ENCODE measurements around the gene CACNB4. TPM values are rescaled to one million over a fixed set of nuclear protein-coding genes. Genes with fewer than 3 reads are reported as not detected.

The CACNB4 gene
- total RNA-seq, 1 donor from 2014 or later: 7.8 TPM

DNA sequence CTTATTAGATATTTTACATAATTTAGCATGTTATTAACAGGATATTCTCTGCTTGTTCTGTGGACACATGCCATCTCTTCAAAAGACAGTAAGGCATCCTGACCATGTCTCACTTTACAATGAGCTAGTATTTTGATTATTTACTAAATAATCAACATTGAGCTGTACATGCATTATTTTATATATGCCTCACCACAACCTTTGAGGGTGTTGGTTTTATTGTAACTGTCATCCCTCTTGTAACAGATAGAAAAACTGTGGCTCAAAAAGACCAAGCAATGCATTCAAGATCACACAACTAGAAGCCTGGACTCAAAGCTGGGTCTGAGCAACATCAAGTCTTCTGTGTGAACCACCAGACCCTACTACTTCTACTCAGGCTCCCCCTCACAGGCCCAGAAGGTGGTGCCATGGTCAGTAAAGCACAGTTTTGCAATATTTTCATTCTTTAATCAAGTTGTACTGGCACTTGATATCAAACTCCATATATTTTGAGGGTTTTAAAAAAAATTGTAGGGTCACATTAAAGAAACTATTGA is 165.5 kb downstream of the CACNB4 start:
- Histone ChIP-seq H3K36me3 (ENCODE audit: control insufficient read depth in 3 of 3, insufficient read depth in 3 of 3, low read length in 3 of 3) (no peaks in the 10 kb centered on the region), H3K9ac (ENCODE audit: low read depth in 1 of 3, low read length in 3 of 3) (no peak overlapping the region), H3K27me3 (ENCODE audit: control insufficient read depth in 3 of 3, insufficient read depth in 3 of 3, low read length in 3 of 3) (no peaks in the 10 kb centered on the region), H3K9me3 (ENCODE audit: control insufficient read depth in 3 of 3, low read length in 3 of 3) (no peaks in the 10 kb centered on the region), H3K27ac (ENCODE audit: low read depth, low read length) (no peak overlapping the region), H3K4me1 (ENCODE audit: control insufficient read depth in 3 of 3, insufficient read depth in 3 of 3, low read length in 3 of 3) (peaks cover 6 to 13% (median 11%) of the 10 kb centered on the region in 3 donors), H3K4me3 (ENCODE audit: low read length in 3 of 3) (no peak overlapping the region)

DNA sequence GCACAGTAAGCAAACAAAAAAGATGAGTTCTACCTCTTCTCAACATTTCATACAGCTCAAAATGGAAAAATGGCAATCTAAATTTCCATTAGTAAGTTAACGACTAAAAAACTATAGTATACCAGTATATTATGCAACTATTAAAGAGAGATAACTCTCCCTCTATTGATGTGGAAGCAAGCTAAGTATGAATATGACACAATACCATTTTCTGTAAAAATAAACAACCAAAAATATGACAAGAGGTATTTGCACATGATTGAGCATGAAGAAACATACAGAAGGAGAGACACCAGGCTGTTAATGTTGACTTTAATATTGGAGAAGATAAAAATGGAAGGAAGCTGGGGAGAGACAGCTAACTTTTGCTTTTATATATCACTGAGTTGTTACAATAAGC is 167.1 kb downstream of the CACNB4 start:
- Histone ChIP-seq H3K9ac (ENCODE audit: low read depth in 1 of 3, low read length in 3 of 3) (no peak overlapping the region), H3K27me3 (ENCODE audit: control insufficient read depth in 3 of 3, insufficient read depth in 3 of 3, low read length in 3 of 3) (no peaks in the 10 kb centered on the region), H3K9me3 (ENCODE audit: control insufficient read depth in 3 of 3, low read length in 3 of 3) (no peaks in the 10 kb centered on the region), H3K27ac (ENCODE audit: low read depth, low read length) (no peak overlapping the region), H3K4me3 (ENCODE audit: low read length in 3 of 3) (no peak overlapping the region), H3K36me3 (ENCODE audit: control insufficient read depth in 3 of 3, insufficient read depth in 3 of 3, low read length in 3 of 3) (no peaks in the 10 kb centered on the region), H3K4me1 (ENCODE audit: control insufficient read depth in 3 of 3, insufficient read depth in 3 of 3, low read length in 3 of 3) (peaks cover 6 to 13% (median 11%) of the 10 kb centered on the region in 3 donors)

DNA sequence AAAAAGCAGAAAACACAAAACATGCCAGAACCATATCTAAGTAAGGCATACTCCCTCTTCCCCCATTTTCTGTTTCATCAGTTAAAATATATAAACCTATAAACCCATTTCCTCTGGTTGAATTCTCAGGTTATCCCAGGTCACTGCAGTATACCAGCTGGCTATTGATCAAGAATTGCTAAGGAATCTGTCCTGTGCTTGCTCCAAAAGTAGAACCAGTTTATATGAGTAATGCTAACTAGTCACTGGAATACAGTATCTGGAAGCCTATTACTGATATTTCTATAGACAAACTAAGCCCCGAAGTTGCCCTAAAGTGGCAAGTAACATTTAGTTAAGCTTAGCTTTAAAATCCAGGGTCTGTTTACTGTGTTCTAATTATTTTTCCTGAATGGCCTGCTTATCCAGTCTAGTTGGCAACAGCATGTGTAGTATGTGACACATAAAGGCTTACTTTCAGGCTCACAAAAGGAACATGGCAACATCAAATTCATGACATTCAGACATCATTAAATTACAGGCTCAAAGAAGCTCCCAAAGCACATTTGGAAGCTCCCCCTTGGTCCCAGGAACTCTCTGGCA is 167.7 kb downstream of the CACNB4 start:
- Histone ChIP-seq H3K27me3 (ENCODE audit: control insufficient read depth in 3 of 3, insufficient read depth in 3 of 3, low read length in 3 of 3) (no peaks in the 10 kb centered on the region), H3K4me3 (ENCODE audit: low read length in 3 of 3) (no peak overlapping the region), H3K4me1 (ENCODE audit: control insufficient read depth in 3 of 3, insufficient read depth in 3 of 3, low read length in 3 of 3) (peaks cover 6 to 9% (median 9%) of the 10 kb centered on the region in 3 donors), H3K36me3 (ENCODE audit: control insufficient read depth in 3 of 3, insufficient read depth in 3 of 3, low read length in 3 of 3) (no peaks in the 10 kb centered on the region), H3K27ac (ENCODE audit: low read depth, low read length) (no peak overlapping the region), H3K9me3 (ENCODE audit: control insufficient read depth in 3 of 3, low read length in 3 of 3) (no peaks in the 10 kb centered on the region), H3K9ac (ENCODE audit: low read depth in 1 of 3, low read length in 3 of 3) (no peak overlapping the region)

DNA sequence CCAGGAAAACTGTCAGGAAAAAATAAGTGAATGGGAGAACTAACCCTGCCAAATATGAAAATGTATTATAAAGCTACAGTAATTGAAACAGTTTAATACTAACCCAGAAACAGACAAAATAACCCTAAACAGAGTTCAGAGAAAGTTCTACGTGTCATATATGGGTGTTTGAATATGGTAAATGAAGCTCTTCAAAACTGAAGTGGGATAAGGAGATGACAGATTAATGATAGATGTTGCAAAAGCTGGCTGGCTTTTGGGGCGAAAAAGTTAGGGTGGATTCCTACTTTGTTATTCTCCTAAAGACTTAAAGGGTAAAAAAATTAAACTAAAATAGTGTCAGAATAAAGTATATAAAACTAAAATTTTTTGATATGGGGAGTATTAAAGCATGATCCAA is 168.8 kb downstream of the CACNB4 start:
- Histone ChIP-seq H3K27ac (ENCODE audit: low read depth, low read length) (no peak overlapping the region), H3K36me3 (ENCODE audit: control insufficient read depth in 3 of 3, insufficient read depth in 3 of 3, low read length in 3 of 3) (no peaks in the 10 kb centered on the region), H3K9me3 (ENCODE audit: control insufficient read depth in 3 of 3, low read length in 3 of 3) (no peaks in the 10 kb centered on the region), H3K4me1 (ENCODE audit: control insufficient read depth in 3 of 3, insufficient read depth in 3 of 3, low read length in 3 of 3) (peaks cover 6 to 9% (median 7%) of the 10 kb centered on the region in 3 donors), H3K4me3 (ENCODE audit: low read length in 3 of 3) (no peak overlapping the region), H3K9ac (ENCODE audit: low read depth in 1 of 3, low read length in 3 of 3) (no peak overlapping the region), H3K27me3 (ENCODE audit: control insufficient read depth in 3 of 3, insufficient read depth in 3 of 3, low read length in 3 of 3) (no peaks in the 10 kb centered on the region)

DNA sequence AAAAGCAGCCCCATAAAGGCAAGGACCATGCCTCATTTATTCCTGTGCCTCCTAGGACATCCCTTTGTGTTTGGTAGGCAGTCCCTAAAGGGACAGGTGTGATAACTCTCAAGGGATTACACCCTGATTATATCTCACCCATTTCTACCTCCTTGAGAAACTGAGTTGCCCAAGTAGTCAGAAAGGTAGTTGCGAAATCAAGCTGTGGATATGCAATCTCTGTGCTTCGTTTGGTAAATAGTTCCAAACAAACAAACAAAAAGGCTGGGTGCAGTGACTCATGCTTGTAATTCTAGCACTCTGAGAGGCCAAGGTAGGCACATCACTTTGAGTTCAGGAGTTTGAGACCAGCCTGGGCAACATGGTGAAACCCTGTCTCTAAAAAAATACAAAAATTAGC is 170.5 kb downstream of the CACNB4 start:
- Histone ChIP-seq H3K27me3 (ENCODE audit: control insufficient read depth in 3 of 3, insufficient read depth in 3 of 3, low read length in 3 of 3) (no peaks in the 10 kb centered on the region), H3K27ac (ENCODE audit: low read depth, low read length) (no peak overlapping the region), H3K4me1 (ENCODE audit: control insufficient read depth in 3 of 3, insufficient read depth in 3 of 3, low read length in 3 of 3) (peaks cover 7 to 9% (median 7%) of the 10 kb centered on the region in 3 donors), H3K9me3 (ENCODE audit: control insufficient read depth in 3 of 3, low read length in 3 of 3) (no peaks in the 10 kb centered on the region), H3K9ac (ENCODE audit: low read depth in 1 of 3, low read length in 3 of 3) (no peak overlapping the region), H3K36me3 (ENCODE audit: control insufficient read depth in 3 of 3, insufficient read depth in 3 of 3, low read length in 3 of 3) (no peaks in the 10 kb centered on the region), H3K4me3 (ENCODE audit: low read length in 3 of 3) (no peak overlapping the region)

DNA sequence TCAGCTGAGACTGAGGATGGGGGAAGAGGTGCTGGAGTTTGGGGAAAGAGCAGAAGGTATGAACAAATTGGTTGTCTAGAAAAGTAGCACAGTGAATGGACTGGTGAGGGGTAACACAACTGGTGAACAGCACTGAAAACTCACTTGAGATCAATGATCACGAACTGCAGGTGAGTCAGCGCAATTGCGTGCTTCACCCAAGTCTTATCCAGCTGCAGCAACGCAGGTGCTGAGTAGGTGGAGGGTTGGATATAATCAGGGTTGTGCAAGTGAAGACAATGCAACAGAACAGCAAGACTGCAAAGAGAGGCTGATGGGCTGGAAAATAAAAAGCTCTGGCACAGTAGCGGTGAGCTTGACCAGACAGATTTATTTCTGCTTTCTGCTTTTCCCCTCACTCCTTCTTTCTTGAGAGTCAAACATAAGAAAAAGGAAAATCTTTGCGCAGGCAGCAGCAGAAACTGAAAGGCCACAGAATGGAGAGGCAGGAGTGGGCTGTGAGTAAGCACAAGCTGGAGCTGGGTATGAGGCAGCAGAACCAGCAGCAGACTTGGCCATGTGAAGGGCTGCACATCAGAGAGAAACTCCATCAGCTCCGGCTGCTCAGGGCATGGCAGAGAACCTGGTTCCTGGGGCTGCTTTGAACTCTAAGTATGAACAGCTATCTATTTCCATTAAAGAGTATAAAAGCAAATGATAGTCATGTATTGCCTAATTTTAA is 171.2 kb downstream of the CACNB4 start:
- no peak overlapping the region for H3K4me3 ChIP-seq (ENCODE audit: low read length in 3 of 3)
- peaks cover 14 to 17% (median 14%) of the 10 kb centered on the region in 3 donors for H3K4me1 ChIP-seq (ENCODE audit: control insufficient read depth in 3 of 3, insufficient read depth in 3 of 3, low read length in 3 of 3)
- no peaks in the 10 kb centered on the region for H3K36me3 ChIP-seq (ENCODE audit: control insufficient read depth in 3 of 3, insufficient read depth in 3 of 3, low read length in 3 of 3)
- H3K27ac ChIP-seq (ENCODE audit: low read depth, low read length): no peak overlapping the region
- H3K9me3 ChIP-seq (ENCODE audit: control insufficient read depth in 3 of 3, low read length in 3 of 3): no peaks in the 10 kb centered on the region
- H3K9ac ChIP-seq (ENCODE audit: low read depth in 1 of 3, low read length in 3 of 3): no peak overlapping the region
- no peaks in the 10 kb centered on the region for H3K27me3 ChIP-seq (ENCODE audit: control insufficient read depth in 3 of 3, insufficient read depth in 3 of 3, low read length in 3 of 3)

DNA sequence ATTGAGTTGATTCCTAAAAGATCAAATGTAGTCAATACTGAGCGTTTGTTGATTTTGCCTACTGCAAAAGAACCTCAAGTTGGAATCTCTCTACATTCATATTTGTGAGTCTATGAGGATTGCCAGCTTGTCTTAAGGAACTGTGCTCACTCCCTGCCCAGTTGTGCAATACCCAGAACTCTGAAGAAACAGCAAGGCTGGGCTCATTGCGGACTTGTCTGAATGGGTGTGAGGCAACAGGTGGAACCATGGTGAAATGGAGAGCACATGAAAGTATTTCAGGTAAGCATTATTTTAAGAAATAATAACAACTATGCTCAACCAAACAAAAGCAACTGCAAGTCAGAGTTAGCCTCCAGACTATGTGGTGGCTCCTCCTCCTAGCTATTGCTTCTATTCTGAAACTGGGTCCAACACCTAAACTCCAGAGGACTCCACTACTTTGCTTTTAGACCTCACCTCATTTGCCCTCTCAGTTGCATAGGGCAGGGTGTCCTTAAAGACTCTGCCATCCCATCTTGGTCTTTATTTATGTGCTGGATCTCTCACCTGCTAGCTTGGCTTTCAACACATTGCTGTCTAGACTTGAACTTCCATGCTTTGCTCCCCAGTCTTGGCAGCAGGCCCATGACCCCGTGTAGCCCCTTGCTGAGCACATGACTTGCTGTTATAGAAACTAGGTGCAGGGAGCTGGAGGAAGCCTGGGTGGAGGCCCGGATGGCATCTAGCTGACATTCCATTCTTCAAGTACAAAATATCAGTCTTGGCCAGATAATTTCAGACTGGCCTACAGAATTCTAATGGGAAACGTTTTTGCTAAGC is 175.8 kb downstream of the CACNB4 start:
- Histone ChIP-seq H3K9me3 (ENCODE audit: control insufficient read depth in 3 of 3, low read length in 3 of 3) (no peaks in the 10 kb centered on the region), H3K36me3 (ENCODE audit: control insufficient read depth in 3 of 3, insufficient read depth in 3 of 3, low read length in 3 of 3) (no peaks in the 10 kb centered on the region), H3K4me1 (ENCODE audit: control insufficient read depth in 3 of 3, insufficient read depth in 3 of 3, low read length in 3 of 3) (peaks cover 8 to 11% (median 11%) of the 10 kb centered on the region in 3 donors), H3K27ac (ENCODE audit: low read depth, low read length) (peak overlapping the region; percentile 41), H3K9ac (ENCODE audit: low read depth in 1 of 3, low read length in 3 of 3) (no peak overlapping the region), H3K27me3 (ENCODE audit: control insufficient read depth in 3 of 3, insufficient read depth in 3 of 3, low read length in 3 of 3) (no peaks in the 10 kb centered on the region), H3K4me3 (ENCODE audit: low read length in 3 of 3) (peak overlapping the region in 2 of 3 donors; percentile 14 to 15)

DNA sequence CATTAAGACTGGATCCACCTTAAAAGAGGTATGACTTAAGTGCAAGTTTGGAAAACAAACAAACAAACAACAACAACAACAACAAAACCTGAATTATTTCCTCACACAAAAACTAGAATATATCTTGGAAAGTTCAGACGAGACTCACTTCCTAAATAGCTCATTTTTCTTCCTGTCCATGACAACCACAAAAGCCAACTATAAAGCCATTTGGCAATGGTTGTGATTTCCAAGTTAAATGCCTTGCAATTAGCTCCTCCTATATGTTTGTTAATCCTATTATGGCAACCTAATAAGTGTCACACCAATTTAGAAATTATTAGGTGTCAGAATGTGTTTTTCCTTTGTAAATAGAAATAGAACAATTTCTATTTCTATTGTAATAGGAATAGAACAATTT is 179.1 kb downstream of the CACNB4 start:
- Histone ChIP-seq H3K9ac (ENCODE audit: low read depth in 1 of 3, low read length in 3 of 3) (no peak overlapping the region), H3K36me3 (ENCODE audit: control insufficient read depth in 3 of 3, insufficient read depth in 3 of 3, low read length in 3 of 3) (no peaks in the 10 kb centered on the region), H3K4me3 (ENCODE audit: low read length in 3 of 3) (no peak overlapping the region), H3K27ac (ENCODE audit: low read depth, low read length) (no peak overlapping the region), H3K27me3 (ENCODE audit: control insufficient read depth in 3 of 3, insufficient read depth in 3 of 3, low read length in 3 of 3) (no peaks in the 10 kb centered on the region), H3K4me1 (ENCODE audit: control insufficient read depth in 3 of 3, insufficient read depth in 3 of 3, low read length in 3 of 3) (peaks cover 8 to 14% (median 13%) of the 10 kb centered on the region in 3 donors), H3K9me3 (ENCODE audit: control insufficient read depth in 3 of 3, low read length in 3 of 3) (no peaks in the 10 kb centered on the region)

DNA sequence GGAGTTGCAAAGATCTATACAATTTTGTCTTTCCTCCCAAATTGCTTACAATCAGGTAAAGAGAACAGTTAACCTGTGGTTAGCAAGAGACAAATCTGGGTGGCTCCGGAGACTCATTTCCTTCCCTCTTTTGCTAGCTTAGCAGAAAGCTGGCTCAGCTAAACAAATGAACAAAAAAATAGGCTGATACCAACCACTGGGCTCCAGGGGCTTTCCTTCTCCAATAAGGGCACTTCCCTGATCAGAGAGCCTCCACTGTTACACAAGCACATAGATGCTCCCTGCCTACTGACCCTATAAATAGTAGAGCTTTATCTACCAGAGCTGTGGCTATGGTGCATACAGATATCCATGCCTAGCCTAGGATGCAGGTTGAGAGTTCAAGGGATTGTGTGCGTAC is 180.5 kb downstream of the CACNB4 start:
- H3K9me3 ChIP-seq (ENCODE audit: control insufficient read depth in 3 of 3, low read length in 3 of 3): no peaks in the 10 kb centered on the region
- no peaks in the 10 kb centered on the region for H3K27me3 ChIP-seq (ENCODE audit: control insufficient read depth in 3 of 3, insufficient read depth in 3 of 3, low read length in 3 of 3)
- peaks cover 7 to 12% (median 12%) of the 10 kb centered on the region in 3 donors for H3K4me1 ChIP-seq (ENCODE audit: control insufficient read depth in 3 of 3, insufficient read depth in 3 of 3, low read length in 3 of 3)
- no peak overlapping the region for H3K27ac ChIP-seq (ENCODE audit: low read depth, low read length)
- no peak overlapping the region for H3K9ac ChIP-seq (ENCODE audit: low read depth in 1 of 3, low read length in 3 of 3)
- H3K4me3 ChIP-seq (ENCODE audit: low read length in 3 of 3): no peak overlapping the region
- H3K36me3 ChIP-seq (ENCODE audit: control insufficient read depth in 3 of 3, insufficient read depth in 3 of 3, low read length in 3 of 3): no peaks in the 10 kb centered on the region

All from skeletal muscle tissue (tissue), 4 donors.